H1 (cell line): Measurements from ENCODE around the gene NUFIP2. TPM values are rescaled to one million over a fixed set of nuclear protein-coding genes. Genes with fewer than 3 reads are reported as not detected.

ENCODE experiments used
- CTCF ChIA-PET: fragments of 300-600 bp; sonication (Branson Sonifier 250); formaldehyde crosslinking; loops from one replicate; lab custom pipeline; 2021; ENCODE audit not compliant: partially characterized antibody; lab: Charles Lee
- POLR2A ChIA-PET: fragments of 300-600 bp; sonication (Branson Sonifier 250); formaldehyde crosslinking; loops from one replicate; lab custom pipeline; 2021; ENCODE audit warnings: inconsistent platforms; ENCODE audit not compliant: partially characterized antibody; lab: Charles Lee
- DNase-seq, 2 experiments: peaks; one replicate each; pipeline versions ENCODE4 v3.0.0 to v3.0.0-alpha.2; 2010 to 2022; ENCODE audit warnings: low spot score in 2 of 2, low read depth in 1 of 2, mixed read lengths in 1 of 2
- FAIRE-seq: peaks from 2 replicates; lab custom pipeline; 2011; peaks lifted over from hg19 to GRCh38; lab: Jason Lieb, UNC
- H2AFZ ChIP-seq: 2 replicates; pipeline ENCODE4 v1.8.1; 2012; ENCODE audit warnings: low read length, inconsistent platforms
- H2AK5ac ChIP-seq: 2 replicates; pipeline ENCODE4 v1.6.1; 2013; ENCODE audit warnings: low read depth, low read length
- H2BK120ac ChIP-seq: replicated peaks from 2 replicates; pipeline ENCODE3; 2013; ENCODE audit warnings: low read depth, low read length, inconsistent platforms
- H2BK12ac ChIP-seq: 2 replicates; pipeline ENCODE4 v1.6.1; 2013; ENCODE audit warnings: low read depth, low read length
- H2BK15ac ChIP-seq: 2 replicates; pipeline ENCODE4 v1.6.1; 2013; ENCODE audit warnings: low read length
- H2BK20ac ChIP-seq: 2 replicates; pipeline ENCODE4 v1.6.1; 2013; ENCODE audit warnings: low read length
- H2BK5ac ChIP-seq: 2 replicates; pipeline ENCODE4 v1.6.1; 2013; ENCODE audit warnings: low read depth, low read length
- H3K14ac ChIP-seq: 2 replicates; pipeline ENCODE4 v1.6.1; 2013; ENCODE audit warnings: inconsistent platforms; ENCODE audit not compliant: insufficient read length
- H3K18ac ChIP-seq: 2 replicates; pipeline ENCODE4 v1.6.1; 2013; ENCODE audit warnings: low read length; ENCODE audit errors: extremely low read depth
- H3K23ac ChIP-seq: 2 replicates; pipeline ENCODE4 v1.6.1; 2013; ENCODE audit warnings: inconsistent platforms; ENCODE audit not compliant: insufficient read length
- H3K23me2 ChIP-seq: 2 replicates; pipeline ENCODE4 v1.6.1; 2013; ENCODE audit warnings: low read depth, low read length
- H3K27ac ChIP-seq: 2 replicates; pipeline ENCODE4 v1.6.1; 2011; ENCODE audit warnings: low read depth, low read length, inconsistent platforms
- H3K27me3 ChIP-seq, 4 experiments: replicated peaks in 1 of 4; 1 replicate in 1 of 4; 2 replicates in 3 of 4; pipeline versions ENCODE4 v1.6.1 to v1.8.1; 2011 to 2013; ENCODE audit warnings: low read length in 3 of 4, mild to moderate bottlenecking in 3 of 4, inconsistent platforms in 2 of 4, mixed read lengths in 2 of 4, moderate library complexity in 1 of 4; ENCODE audit not compliant: control insufficient read depth in 3 of 4, insufficient read depth in 3 of 4; ENCODE audit errors: extremely low read depth in 1 of 4
- H3K36me3 ChIP-seq, 4 experiments: 2 replicates each; pipeline versions ENCODE4 v1.6.1 to v1.8.1; 2011 to 2013; ENCODE audit warnings: mild to moderate bottlenecking in 4 of 4, low read length in 3 of 4, moderate library complexity in 2 of 4, control low read depth in 1 of 4, inconsistent platforms in 1 of 4; ENCODE audit not compliant: insufficient read depth in 4 of 4, control insufficient read depth in 2 of 4
- H3K4ac ChIP-seq: replicated peaks from 2 replicates; pipeline ENCODE3; 2013; ENCODE audit warnings: low read length, low read depth, mixed read lengths, inconsistent platforms; ENCODE audit not compliant: insufficient read length
- H3K4me1 ChIP-seq, 4 experiments: replicated peaks in 1 of 4; 1 replicate in 1 of 4; 2 replicates in 3 of 4; pipeline versions ENCODE4 v1.6.1 to v1.8.1; 2011 to 2013; ENCODE audit warnings: low read length in 3 of 4, inconsistent platforms in 2 of 4, mixed read lengths in 1 of 4; ENCODE audit not compliant: insufficient read depth in 4 of 4, control insufficient read depth in 3 of 4
- H3K4me2 ChIP-seq, 2 experiments: 2 replicates each; pipeline versions ENCODE4 v1.6.1 to v1.8.1; 2011 to 2013; ENCODE audit warnings: low read depth in 2 of 2, low read length in 2 of 2, control low read depth in 1 of 2, inconsistent platforms in 1 of 2, mild to moderate bottlenecking in 1 of 2; ENCODE audit not compliant: insufficient read depth in 1 of 2
- H3K4me3 ChIP-seq, 4 experiments: fragments of 200-600, 300-600 bp in 1 of 4; sonication (generic), shearing (Covaris generic), sonication (Bioruptor Twin) in 1 of 4; 2 replicates each; pipeline versions ENCODE4 v1.5.1 to v1.8.1; 2011 to 2016; ENCODE audit warnings: low read length in 4 of 4, low read depth in 3 of 4, control low read depth in 2 of 4, inconsistent platforms in 2 of 4, mild to moderate bottlenecking in 2 of 4, mixed read lengths in 1 of 4, moderate library complexity in 1 of 4; ENCODE audit not compliant: insufficient read depth in 2 of 4; ENCODE audit errors: extremely low read depth in 1 of 4
- H3K56ac ChIP-seq: replicated peaks from 2 replicates; pipeline ENCODE3; 2013; ENCODE audit warnings: low read depth, mild to moderate bottlenecking, mixed read lengths, low read length, inconsistent platforms; ENCODE audit not compliant: insufficient read length
- H3K79me1 ChIP-seq: 2 replicates; pipeline ENCODE4 v1.6.1; 2013; ENCODE audit warnings: low read depth, low read length, control low read depth
- H3K79me2 ChIP-seq, 2 experiments: 2 replicates each; pipeline versions ENCODE4 v1.6.1 to v1.8.1; 2012 to 2013; ENCODE audit warnings: low read length in 2 of 2, mild to moderate bottlenecking in 2 of 2, inconsistent platforms in 1 of 2; ENCODE audit not compliant: insufficient read depth in 2 of 2, control insufficient read depth in 1 of 2
- H3K9ac ChIP-seq, 4 experiments: replicated peaks in 1 of 4; 1 replicate in 1 of 4; 2 replicates in 3 of 4; pipeline versions ENCODE4 v1.6.1 to v1.8.1; 2011 to 2013; ENCODE audit warnings: low read depth in 3 of 4, low read length in 3 of 4, control low read depth in 2 of 4, mild to moderate bottlenecking in 2 of 4, moderate library complexity in 2 of 4, inconsistent platforms in 1 of 4; ENCODE audit errors: extremely low read depth in 1 of 4
- H3K9me3 ChIP-seq, 2 experiments: 2 replicates each; pipeline versions ENCODE4 v1.6.1 to v1.8.1; 2012 to 2013; ENCODE audit warnings: mild to moderate bottlenecking in 2 of 2, moderate library complexity in 2 of 2, control low read depth in 1 of 2, inconsistent platforms in 1 of 2, low read depth in 1 of 2, low read length in 1 of 2, mixed read lengths in 1 of 2; ENCODE audit not compliant: insufficient read depth in 2 of 2
- H4K20me1 ChIP-seq, 2 experiments: replicated peaks in 1 of 2; 2 replicates each; pipeline versions ENCODE3 to v1.8.1; 2011 to 2013; ENCODE audit warnings: inconsistent platforms in 2 of 2, low read length in 2 of 2, mild to moderate bottlenecking in 1 of 2; ENCODE audit not compliant: insufficient read depth in 2 of 2, control insufficient read depth in 1 of 2
- H4K5ac ChIP-seq: 2 replicates; pipeline ENCODE4 v1.6.1; 2013; ENCODE audit warnings: low read length, low read depth, mixed read lengths, inconsistent platforms; ENCODE audit not compliant: insufficient read length
- H4K8ac ChIP-seq: 2 replicates; pipeline ENCODE4 v1.8.0; 2013; ENCODE audit warnings: mild to moderate bottlenecking, moderate library complexity, low read length, inconsistent platforms; ENCODE audit not compliant: insufficient read depth; ENCODE audit errors: extremely low read depth
- H4K91ac ChIP-seq: replicated peaks from 2 replicates; pipeline ENCODE3; 2013; ENCODE audit warnings: low read length, mixed read lengths, inconsistent platforms; ENCODE audit not compliant: insufficient read length
- CEBPB ChIP-seq: IDR thresholded peaks from 2 replicates; pipeline ENCODE4 v1.6.1; 2012; ENCODE audit warnings: low read depth, low read length
- CHD2 ChIP-seq: IDR thresholded peaks from 2 replicates; pipeline ENCODE4 v1.6.1; 2012; ENCODE audit warnings: low read length, improper control_type of control experiment
- CTBP2 ChIP-seq: IDR thresholded peaks from 2 replicates; pipeline ENCODE4 v1.7.0; 2011; ENCODE audit warnings: borderline replicate concordance, mild to moderate bottlenecking, moderate library complexity, mixed read lengths, low read length; ENCODE audit not compliant: insufficient read depth, insufficient read length
- GABPA ChIP-seq: IDR thresholded peaks from 2 replicates; pipeline ENCODE4 v1.6.1; 2011; ENCODE audit warnings: mild to moderate bottlenecking, low read length, moderate library complexity, borderline replicate concordance; ENCODE audit not compliant: insufficient read depth
- SP1 ChIP-seq: IDR thresholded peaks from 2 replicates; pipeline ENCODE4 v1.6.1; 2011; ENCODE audit warnings: low read depth, low read length
- TAF7 ChIP-seq: optimal IDR thresholded peaks from 2 replicates; pipeline ENCODE3; 2011; ENCODE audit warnings: low read depth, mild to moderate bottlenecking, inconsistent platforms, low read length, moderate library complexity, borderline replicate concordance
- WGBS, 2 experiments: shearing (Covaris generic) in 1 of 2; methylation state at CpG; one replicate each; pipeline versions ENCODE4 v1.1.6 to v1.1.7; 2013 to 2015; ENCODE audit warnings: low lambda C conversion rate in 2 of 2, mixed read lengths in 2 of 2, inconsistent platforms in 1 of 2, low coverage in 1 of 2, missing lambda C conversion rate in 1 of 2; ENCODE audit not compliant: insufficient replicate concordance in 2 of 2, insufficient coverage in 1 of 2, insufficient read length in 1 of 2; ENCODE audit errors: extremely low coverage in 1 of 2, missing lambda C conversion rate in 1 of 2; 5-methylcytosine and 5-hydroxymethylcytosine counted together
- polyA plus RNA-seq, 7 experiments: library from polyadenylated mRNA; depleted of rRNA in 3 of 7; stranded (reverse) in 5 of 7; unstranded in 2 of 7; fragments of >200 nt in 5 of 7; fragments of 200-250 nt in 2 of 7; gene quantifications; 1 replicate in 5 of 7; 2 replicates in 1 of 7; 4 replicates in 1 of 7; pipeline versions ENCODE4 v1.2.1 to v1.2.3, GENCODE V29; 2011 to 2013; ENCODE audit warnings: missing spikeins in 2 of 7, mixed read lengths in 2 of 7
- total RNA-seq: library from RNA; stranded (reverse); fragmentation: NEBNext Ultra II Directional; extraction: Animal tissue kit (Norgen Biotek cat#: 25700); gene quantifications from 2 replicates; pipeline ENCODE4 v1.2.1, GENCODE V29; 2021

The NUFIP2 gene
- total and polyA plus RNA-seq, 2 of the 8 experiments (the other 6 are each of a cell fraction or from before 2014, with no cell fraction given), result 65.9 to 118 TPM

DNA sequence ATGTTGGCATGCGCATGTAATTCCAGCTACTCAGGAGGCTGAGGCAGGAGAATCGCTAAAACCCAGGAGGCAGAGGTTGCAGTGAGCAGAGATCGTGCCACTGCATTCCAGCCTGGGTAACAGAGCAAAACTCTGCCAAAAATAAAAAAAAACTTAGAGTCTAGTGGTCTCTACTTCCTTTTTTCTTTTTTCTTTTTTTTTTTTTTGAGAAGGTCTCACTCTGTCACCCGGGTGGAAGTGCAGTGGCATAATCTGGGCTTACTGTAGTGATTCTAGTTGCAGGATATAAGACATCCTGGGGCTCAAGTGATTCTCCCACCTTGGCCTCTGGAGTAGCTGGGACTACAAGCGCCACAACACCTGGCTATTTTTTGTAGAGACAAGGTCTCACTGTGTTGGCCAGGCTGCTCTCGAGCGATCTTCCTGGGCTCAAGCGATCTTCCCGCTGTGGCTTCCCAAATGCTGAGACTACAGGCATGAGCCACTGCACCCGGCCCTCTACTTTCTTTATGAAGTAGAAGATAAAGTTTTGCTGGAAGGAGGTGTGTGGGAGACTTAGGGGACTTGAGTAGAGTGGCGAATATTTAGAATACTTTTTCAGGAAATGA, 48.3 kb upstream of the NUFIP2 start:
- Histone ChIP-seq H3K79me2 (no peaks in the 10 kb centered on the region), H4K8ac (no peak overlapping the region), H3K27ac (no peak overlapping the region), H3K14ac (no peak overlapping the region), H2BK20ac (no peak overlapping the region), H2AK5ac (no peak overlapping the region), H4K91ac (no peak overlapping the region), H4K5ac (no peak overlapping the region), H3K23ac (no peak overlapping the region), H3K23me2 (no peaks in the 10 kb centered on the region), H2BK15ac (no peak overlapping the region), H3K9me3 (no peaks in the 10 kb centered on the region), H3K36me3 (no peaks in the 10 kb centered on the region), H2BK12ac (no peak overlapping the region), H3K18ac (no peak overlapping the region), H3K79me1 (no peaks in the 10 kb centered on the region), H2AFZ (no peak overlapping the region), H3K9ac (no peak overlapping the region), H3K27me3 (no peaks in the 10 kb centered on the region), H3K4ac (no peak overlapping the region), H2BK120ac (no peak overlapping the region), H4K20me1 (no peaks in the 10 kb centered on the region), H3K56ac (no peak overlapping the region), H3K4me1 (no peaks in the 10 kb centered on the region), H2BK5ac (no peak overlapping the region), H3K4me3 (no peak overlapping the region), H3K4me2 (no peak overlapping the region)
- POLR2A ChIA-PET, result no interaction called here
- WGBS, 2 experiments, result 94% methylated on average over 9 of the region's 11 CpGs; no CpG with 5 or more reads in 1 of the 2 experiments
- FAIRE-seq (no peak), DNase-seq (no peak)
- CTCF ChIA-PET, result no interaction called here
- TF ChIP-seq SP1, result no peak
- no peak for TF ChIP-seq GABPA
- TF ChIP-seq CEBPB, result no peak
- no peak for TF ChIP-seq TAF7
- TF ChIP-seq CHD2, result no peak
- no peak for TF ChIP-seq CTBP2
